Suprapubic skin (tissue), 4 donors: ENCODE data around the gene PRSS37.

ENCODE experiments used
- EP300 ChIP-seq: sonication (generic); formaldehyde crosslinking; IDR thresholded peaks from one replicate; pipeline ENCODE4 v1.6.1; 2017; ENCODE audit warnings: antibody characterized with exemption
- POLR2AphosphoS5 ChIP-seq, 3 donors: sonication (generic); formaldehyde crosslinking; IDR thresholded peaks; one replicate each; pipeline ENCODE4 v1.6.1; 2017; ENCODE audit warnings: antibody characterized with exemption in 3 of 3
- TF ChIP-seq, protein P1 (sequence below), 2 donors: fragments of 200-600 bp in 1 of 2; fragments of 450-650 bp in 1 of 2; sonication (generic) in 1 of 2; IDR thresholded peaks; one replicate each; pipeline ENCODE4 v1.5.1; 2016 to 2019; ENCODE audit warnings: antibody characterized with exemption in 2 of 2, mild to moderate bottlenecking in 1 of 2, moderate library complexity in 1 of 2

DNA sequence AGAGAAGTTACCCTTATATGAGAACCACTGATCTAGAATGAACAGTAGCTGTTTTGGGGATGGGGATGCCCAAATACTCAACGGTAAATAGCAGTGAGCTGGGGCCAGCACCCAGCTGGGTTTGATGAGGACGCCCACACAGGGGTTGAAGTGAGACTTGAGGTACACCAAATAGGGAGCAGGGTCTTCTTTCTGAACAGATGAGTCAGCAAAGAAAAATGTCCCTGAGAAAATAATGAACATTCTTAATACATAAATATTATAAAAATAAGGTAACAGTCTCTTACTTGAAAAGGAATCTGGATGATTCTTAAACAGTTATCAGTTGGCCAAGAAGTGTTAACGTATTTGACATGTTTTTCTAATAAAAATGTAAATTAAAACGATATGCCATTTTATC, 2.0 kb downstream of the PRSS37 start:
- TF ChIP-seq, protein P1, sequence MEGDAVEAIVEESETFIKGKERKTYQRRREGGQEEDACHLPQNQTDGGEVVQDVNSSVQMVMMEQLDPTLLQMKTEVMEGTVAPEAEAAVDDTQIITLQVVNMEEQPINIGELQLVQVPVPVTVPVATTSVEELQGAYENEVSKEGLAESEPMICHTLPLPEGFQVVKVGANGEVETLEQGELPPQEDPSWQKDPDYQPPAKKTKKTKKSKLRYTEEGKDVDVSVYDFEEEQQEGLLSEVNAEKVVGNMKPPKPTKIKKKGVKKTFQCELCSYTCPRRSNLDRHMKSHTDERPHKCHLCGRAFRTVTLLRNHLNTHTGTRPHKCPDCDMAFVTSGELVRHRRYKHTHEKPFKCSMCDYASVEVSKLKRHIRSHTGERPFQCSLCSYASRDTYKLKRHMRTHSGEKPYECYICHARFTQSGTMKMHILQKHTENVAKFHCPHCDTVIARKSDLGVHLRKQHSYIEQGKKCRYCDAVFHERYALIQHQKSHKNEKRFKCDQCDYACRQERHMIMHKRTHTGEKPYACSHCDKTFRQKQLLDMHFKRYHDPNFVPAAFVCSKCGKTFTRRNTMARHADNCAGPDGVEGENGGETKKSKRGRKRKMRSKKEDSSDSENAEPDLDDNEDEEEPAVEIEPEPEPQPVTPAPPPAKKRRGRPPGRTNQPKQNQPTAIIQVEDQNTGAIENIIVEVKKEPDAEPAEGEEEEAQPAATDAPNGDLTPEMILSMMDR (IDR thresholded peaks at IDR 0.05) = no peak
- TF ChIP-seq POLR2AphosphoS5 (IDR thresholded peaks at IDR 0.05) = no peak
- TF ChIP-seq EP300 = no peak
